Cardiac fibroblast (primary cell): ENCODE data around the gene RNU4-1.
A peak's percentile ranks its signal among the peaks of the same experiment; 100 is the strongest.
"Not testable (repeated sequence)": the region's sequence is repeated elsewhere in the genome, so short reads cannot be mapped to it uniquely, and the experiment has no call there.

Experiments
- DNase-seq, 2 donors: peaks; one replicate each; pipeline versions ENCODE4 v3.0.0 to v3.0.0-alpha.2; 2010; ENCODE audit warnings: low read depth in 2 of 2
- H3K4me3 ChIP-seq, 2 donors: replicated peaks in 1 of 2; 1 replicate in 1 of 2; 2 replicates in 1 of 2; pipeline ENCODE4 v1.5.1; 2011; ENCODE audit warnings: low read depth in 2 of 2, low read length in 2 of 2, mild to moderate bottlenecking in 2 of 2, moderate library complexity in 1 of 2
- CTCF ChIP-seq: IDR thresholded peaks from one replicate; pipeline ENCODE4 v1.5.1; 2011; ENCODE audit warnings: low read depth, mild to moderate bottlenecking, low read length, inconsistent platforms

The RNU4-1 gene

GRCh38 chr12:120292661-120293531, at the start of gene RNU4-1:
Gene RNU4-1 (minus strand): TSS chr12:120293237.
- DNase-seq: peak; percentile 95 to 96
- H3K4me3 ChIP-seq: peak within 1 kb of the TSS; percentile 58
- no peak for TF ChIP-seq CTCF

- H3K4me3 ChIP-seq: no peak overlapping the region
- no peak for DNase-seq
- no peak for TF ChIP-seq CTCF
Observed at GRCh38 chr12:120342175-120343038, 49.4 kb upstream of the RNU4-1 start.

DNA sequence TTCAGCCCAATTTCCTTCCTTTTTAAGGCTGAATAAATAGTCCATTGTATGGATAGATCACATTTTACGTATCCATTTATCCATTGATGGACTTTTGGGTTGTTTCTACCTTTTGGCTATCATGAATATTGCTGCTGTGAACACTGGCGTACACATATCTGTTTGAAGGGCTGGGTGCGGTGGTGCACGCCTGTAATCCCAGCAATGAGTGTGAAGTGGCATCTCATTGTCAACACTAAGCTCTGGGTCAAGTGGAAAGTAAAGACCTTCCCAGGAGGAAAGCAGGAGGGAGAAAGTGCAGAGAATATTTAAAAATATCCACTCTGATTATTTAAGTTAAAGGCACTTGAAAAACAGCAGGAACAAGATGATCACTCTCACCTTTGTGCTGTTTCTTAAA, 46.2 kb upstream of the RNU4-1 start:
- TF ChIP-seq CTCF: no peak
- DNase-seq: no peak
- H3K4me3 ChIP-seq: no peak overlapping the region

DNA sequence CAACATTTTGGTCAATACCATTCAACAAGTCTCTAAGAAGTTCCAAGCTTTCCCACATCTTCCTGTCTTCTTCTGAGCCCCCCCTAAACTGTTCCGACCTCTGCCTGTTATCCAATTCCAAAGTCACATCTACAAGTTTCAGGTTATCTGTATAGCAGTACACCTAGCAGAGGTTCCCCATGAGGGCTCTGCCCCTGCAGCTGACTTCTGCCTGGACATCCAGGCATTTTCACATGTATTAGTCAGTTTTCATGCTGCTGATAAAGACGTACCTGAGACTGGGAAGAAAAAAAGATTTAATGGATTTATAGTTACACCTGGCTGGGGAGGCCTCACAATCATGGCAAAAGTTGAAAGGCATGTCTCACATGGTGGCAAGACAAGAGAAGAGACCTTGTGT, 44.7 kb upstream of the RNU4-1 start:
- DNase-seq: no peak
- TF ChIP-seq CTCF: no peak
- no peak overlapping the region for H3K4me3 ChIP-seq

DNA sequence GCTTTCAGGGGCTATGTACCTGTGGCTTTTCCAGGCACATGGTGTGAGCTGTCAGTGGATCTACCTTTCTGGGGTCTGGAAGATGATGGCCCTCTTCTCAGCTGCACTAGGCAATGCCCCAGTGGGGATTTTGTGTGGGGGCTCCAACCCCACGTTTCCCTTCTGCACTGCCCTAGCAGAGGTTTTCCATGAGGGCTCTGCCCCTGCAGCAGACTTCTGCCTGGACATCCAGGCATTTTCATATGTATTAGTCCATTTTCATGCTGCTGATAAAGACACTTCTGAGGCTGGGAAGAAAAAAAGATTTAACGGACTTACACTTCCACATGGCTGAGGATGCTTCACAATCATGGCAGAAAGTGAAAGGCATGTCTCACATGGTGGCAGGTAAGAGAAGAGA, 43.4 kb upstream of the RNU4-1 start:
- DNase-seq, H3K4me3 ChIP-seq: not testable (repeated sequence)

DNA sequence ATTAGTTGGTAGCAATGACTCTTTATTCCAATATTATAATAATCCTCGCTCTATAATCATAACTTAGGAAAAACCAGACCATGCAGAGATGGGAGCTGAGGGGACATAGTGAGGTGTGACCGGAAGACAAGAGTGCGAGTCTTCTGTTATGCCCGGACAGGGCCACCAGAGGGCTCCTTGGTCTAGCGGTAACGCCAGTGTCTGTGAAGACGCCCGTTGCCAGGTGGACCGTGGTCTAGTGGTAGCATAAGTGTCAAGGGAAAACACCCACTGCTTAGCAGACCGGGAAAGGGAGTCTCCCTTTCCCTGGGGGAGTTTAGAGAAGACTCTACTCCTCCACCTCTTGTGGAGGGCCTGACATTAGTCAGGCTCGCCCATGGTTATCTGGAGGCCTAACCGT, 42.4 kb upstream of the RNU4-1 start:
- TF ChIP-seq CTCF: peak; percentile 71
- DNase-seq: peak; percentile 44 to 62
- not testable (repeated sequence) for H3K4me3 ChIP-seq

DNA sequence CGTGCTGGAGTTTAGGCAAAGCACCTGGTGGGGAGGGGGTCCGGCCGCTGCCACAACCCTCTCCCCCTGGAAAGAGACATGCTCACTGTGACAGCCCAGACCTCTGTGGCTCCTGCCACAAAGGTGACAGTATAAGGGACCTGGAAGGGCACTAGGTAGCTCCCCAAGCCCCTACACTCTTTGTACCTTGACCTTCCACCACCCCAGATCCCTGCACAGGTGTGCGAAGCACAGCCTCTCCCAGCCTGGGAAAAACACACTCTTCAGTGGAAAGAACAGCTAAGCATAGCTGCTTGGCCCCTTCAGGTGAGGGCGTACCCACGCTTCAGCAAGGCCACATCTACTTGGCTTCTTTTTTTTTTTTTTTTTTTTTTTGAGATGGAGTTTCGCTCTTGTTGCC, 39.5 kb upstream of the RNU4-1 start:
- H3K4me3 ChIP-seq: no peak overlapping the region
- no peak for DNase-seq
- TF ChIP-seq CTCF: no peak
